HG03439 (cell line): ENCODE data around the gene ZZZ3.
"Not testable (repeated sequence)": the region's sequence is repeated elsewhere in the genome, so short reads cannot be mapped to it uniquely, and the experiment has no call there.

Experiments
- ATAC-seq: cut with Tn5 transposase; IDR thresholded peaks from one replicate; pipeline ENCODE4 v1.9.1; 2021; ENCODE audit warnings: mild to moderate bottlenecking, moderate library complexity; ENCODE audit not compliant: unreplicated experiment

ZZZ3 gene

GRCh38 chr1:77671836-77672235 lies 10.6 kb downstream of the ZZZ3 start:
- ATAC-seq = no peak

DNA sequence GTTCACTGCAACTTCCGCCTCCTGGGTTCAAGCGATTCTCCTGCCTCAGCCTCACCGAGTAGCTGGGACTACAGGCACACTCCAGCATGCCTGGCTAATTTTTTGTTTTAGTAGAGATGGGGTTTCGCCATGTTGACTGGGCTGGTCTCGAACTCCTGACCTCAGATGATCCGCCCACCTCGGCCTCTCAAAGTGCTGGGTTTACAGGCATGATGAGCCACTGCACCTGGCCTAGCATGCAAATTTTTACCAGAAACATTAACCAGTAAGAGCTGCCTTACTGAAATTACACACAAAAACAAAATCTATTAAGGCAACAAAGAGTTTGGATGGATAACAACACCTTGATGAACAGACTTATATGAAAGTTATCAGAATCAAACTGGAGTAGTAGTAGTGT lies 12.1 kb downstream of the ZZZ3 start:
- no peak for ATAC-seq

DNA sequence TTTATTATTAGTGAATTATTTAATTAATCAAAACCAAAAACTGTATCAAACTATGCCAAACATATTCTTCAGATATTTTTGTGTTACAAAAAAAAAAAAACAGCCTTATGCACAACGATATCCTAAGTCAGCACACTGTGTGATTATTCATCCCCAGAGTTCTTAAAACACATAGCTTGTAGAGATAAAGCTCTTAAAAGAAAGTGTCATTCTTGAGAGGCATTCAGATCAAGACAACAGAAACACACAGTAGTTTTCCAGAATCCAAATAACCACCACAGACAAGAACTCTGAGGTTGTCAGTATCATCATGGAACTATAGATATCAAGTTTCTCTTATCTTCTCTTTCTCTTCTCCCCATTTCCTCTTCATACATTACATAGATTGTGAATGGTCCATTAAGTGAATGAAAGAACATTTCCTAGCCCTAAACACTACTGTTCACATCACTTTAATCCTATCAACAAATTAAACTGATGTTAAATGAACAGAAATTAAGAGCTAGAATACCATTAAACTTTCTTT lies 13.5 kb downstream of the ZZZ3 start:
- ATAC-seq = no peak

GRCh38 chr1:77664939-77665516 lies 17.4 kb downstream of the ZZZ3 start:
- ATAC-seq = no peak

DNA sequence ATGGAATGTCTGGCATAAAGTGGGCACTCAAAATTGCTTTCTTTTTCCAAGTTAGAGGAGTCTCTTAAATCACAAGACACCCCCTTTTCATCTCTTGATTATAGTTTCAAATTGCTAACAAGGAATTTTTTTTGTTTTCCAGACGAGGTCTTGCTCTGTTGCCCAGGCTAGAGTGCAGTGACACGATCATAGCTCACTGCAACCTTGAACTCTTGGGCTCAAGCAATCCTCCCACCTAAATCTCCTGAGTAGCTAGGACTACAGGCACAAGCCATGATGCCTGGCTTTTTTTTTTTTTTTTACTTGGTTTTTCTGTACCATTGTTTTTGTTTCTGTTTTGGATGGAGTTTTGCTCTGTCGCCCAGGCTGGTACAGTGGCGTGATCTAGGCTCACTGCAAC lies 20.8 kb downstream of the ZZZ3 start:
- no peak for ATAC-seq

- no peak for ATAC-seq
These were observed 22.4 kb downstream of the ZZZ3 start for GRCh38 chr1:77659879-77660593.

DNA sequence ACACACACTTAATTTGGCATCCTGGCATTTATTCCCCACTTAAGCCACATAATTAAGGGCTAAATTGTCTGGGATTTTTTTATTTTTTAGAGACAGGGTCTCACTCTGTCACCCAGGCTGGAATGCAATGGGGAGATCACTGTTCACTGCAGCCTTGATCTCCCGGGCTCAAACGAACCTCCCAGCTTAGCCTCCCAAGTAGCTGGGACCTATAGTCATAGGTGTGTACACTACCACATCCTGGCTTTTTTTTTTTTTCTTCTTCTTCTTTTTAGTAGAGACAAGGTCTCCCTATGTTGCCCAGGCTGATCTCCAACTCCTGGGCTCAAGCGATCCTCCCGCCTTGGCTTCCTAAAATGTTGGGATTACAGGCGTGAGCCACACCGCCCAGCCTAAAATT lies 24.2 kb downstream of the ZZZ3 start:
- no peak for ATAC-seq

DNA sequence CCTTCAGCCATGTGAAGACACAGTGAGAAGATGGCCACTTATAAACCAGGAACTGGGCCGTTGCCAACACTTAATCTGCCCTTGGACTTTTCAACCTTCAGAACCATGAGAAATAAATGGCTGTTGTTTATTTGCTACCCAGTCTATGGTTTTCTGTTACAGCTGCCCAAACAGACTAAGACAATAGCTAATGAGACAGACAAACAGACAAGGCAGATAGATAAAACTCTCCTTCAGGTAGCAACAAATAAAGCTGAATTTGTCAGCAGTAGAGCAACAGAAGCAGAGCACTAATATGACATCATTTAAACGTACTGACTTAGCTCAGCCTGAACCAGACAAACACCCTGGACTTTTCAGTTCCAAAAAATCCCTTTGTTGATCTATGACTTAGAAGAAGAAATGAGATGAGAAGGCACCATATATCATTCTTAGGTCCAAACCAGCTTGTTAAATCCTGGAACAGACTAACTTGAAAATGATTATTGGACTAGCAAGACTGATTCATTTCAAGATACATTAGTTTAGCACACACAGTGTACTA lies 27.0 kb downstream of the ZZZ3 start:
- no peak for ATAC-seq

GRCh38 chr1:77652970-77653516 lies 29.4 kb downstream of the ZZZ3 start:
- ATAC-seq = no peak

- no peak for ATAC-seq
These were observed 30.2 kb downstream of the ZZZ3 start for GRCh38 chr1:77652268-77652667.

GRCh38 chr1:77649127-77649526 lies 33.3 kb downstream of the ZZZ3 start:
- no peak for ATAC-seq

GRCh38 chr1:77646224-77646623 lies 36.2 kb downstream of the ZZZ3 start:
- ATAC-seq = not testable (repeated sequence)

DNA sequence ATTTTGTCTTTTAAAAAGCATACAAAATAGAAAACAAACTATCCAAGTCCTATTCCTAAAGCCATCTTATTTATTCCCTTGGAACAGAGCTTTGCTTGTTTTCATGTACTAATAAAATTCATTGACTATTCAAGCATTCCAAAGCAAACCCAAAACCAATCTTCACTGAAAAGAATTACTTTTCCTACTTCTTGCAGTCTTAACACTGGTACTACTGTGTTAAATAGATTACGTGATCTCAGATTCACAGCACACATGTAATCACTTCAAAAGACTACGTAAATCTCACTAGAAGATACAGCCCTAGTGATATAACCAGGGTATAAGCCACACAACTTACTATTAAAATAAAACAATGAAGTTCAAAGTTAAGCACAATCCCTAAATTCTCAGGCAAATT lies 39.0 kb downstream of the ZZZ3 start:
- ATAC-seq = no peak

GRCh38 chr1:77642941-77643340 lies 39.5 kb downstream of the ZZZ3 start:
- no peak for ATAC-seq

DNA sequence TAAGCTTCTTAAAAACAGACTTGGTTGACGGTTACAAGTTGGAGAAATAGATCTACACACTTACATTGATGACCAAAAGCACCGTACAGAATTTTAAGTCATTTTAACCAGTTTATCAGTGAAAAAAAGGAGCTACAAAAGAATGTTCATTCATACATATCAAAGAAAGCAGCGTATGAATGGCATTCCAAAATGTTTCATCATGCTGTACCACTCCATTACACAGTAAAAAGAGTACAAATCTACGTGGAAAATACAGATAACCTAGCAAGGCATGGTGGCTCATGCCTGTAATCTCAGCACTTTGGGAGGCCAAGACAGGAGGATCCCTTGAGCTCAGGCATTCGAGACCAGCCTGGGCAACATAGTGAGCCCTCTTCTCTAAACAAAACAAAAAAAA lies 40.3 kb downstream of the ZZZ3 start:
- ATAC-seq = no peak

- ATAC-seq = no peak
These were observed 42.8 kb downstream of the ZZZ3 start for GRCh38 chr1:77639557-77640069.

DNA sequence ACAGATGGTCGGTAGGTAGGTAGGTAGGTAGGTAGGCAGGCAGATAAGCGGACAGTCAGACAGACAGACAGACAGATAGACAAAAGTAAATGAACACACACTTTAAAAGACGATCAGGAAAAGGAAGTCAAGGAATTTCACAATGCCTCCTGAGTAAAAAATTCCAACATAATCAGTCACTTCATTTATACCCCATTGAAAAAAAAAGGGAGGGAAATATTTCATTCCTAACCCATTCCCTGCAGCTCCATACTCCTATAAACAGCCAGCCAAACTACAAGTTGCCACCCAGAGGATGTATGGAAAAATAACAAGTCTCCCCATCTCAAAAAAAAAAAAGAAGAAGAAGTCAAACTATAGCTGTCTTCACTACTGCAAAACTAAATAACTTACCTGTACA lies 43.4 kb downstream of the ZZZ3 start:
- no peak for ATAC-seq

DNA sequence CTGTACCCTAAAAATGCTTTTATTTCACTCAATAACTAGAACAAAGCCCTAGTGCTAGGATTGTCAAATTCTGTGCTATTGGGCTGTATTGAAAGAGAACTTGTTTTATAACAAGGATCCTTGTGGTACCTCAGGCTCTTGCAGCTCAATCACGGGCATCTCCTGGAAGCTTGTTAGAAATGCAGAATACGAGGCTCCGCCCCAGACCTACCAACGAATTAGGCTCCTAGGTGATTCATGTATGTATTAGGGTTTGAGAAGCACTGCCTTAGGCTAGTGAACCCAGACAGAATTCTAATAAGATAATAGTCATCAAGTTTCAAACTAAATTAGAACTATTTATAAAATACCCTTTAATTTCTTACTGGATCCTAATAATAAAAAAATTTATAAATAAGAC lies 45.6 kb downstream of the ZZZ3 start:
- no peak for ATAC-seq
